Liver (tissue), 9 donors: ENCODE measurements around the gene EMX2. TPM values are rescaled to one million over a fixed set of nuclear protein-coding genes. Genes with fewer than 3 reads are reported as not detected.
"Not testable (repeated sequence)": the region's sequence is repeated elsewhere in the genome, so short reads cannot be mapped to it uniquely, and the experiment has no call there.

Source experiments
- DNase-seq: peaks from one replicate; pipeline ENCODE4 v3.0.0-alpha.2; 2017; ENCODE audit warnings: low spot score
- H3K27ac ChIP-seq, 2 donors: one replicate each; pipeline ENCODE4 v1.7.0; 2013; ENCODE audit warnings: inconsistent platforms in 2 of 2, low read length in 2 of 2, control low read depth in 1 of 2, low read depth in 1 of 2, mild to moderate bottlenecking in 1 of 2
- H3K27me3 ChIP-seq, 4 donors: one replicate each; pipeline versions ENCODE4 v1.6.1 to v1.7.0; 2013; ENCODE audit warnings: low read length in 3 of 4, inconsistent platforms in 1 of 4, mild to moderate bottlenecking in 1 of 4, moderate library complexity in 1 of 4; ENCODE audit not compliant: control insufficient read depth in 4 of 4, insufficient read depth in 4 of 4
- H3K36me3 ChIP-seq, 4 donors: one replicate each; pipeline versions ENCODE4 v1.6.1 to v1.7.0; 2013; ENCODE audit warnings: low read length in 3 of 4, mild to moderate bottlenecking in 3 of 4, low read depth in 1 of 4, moderate library complexity in 1 of 4; ENCODE audit not compliant: control insufficient read depth in 4 of 4, insufficient read depth in 3 of 4
- H3K4me1 ChIP-seq, 4 donors: one replicate each; pipeline versions ENCODE4 v1.6.1 to v1.7.0; 2013; ENCODE audit warnings: low read length in 3 of 4, mild to moderate bottlenecking in 3 of 4, moderate library complexity in 1 of 4; ENCODE audit not compliant: control insufficient read depth in 4 of 4, insufficient read depth in 4 of 4
- H3K4me3 ChIP-seq, 3 donors: one replicate each; pipeline versions ENCODE4 v1.6.1 to v1.7.0; 2013; ENCODE audit warnings: low read length in 3 of 3, control low read depth in 1 of 3, low read depth in 1 of 3, mild to moderate bottlenecking in 1 of 3
- H3K9ac ChIP-seq, 2 donors: one replicate each; pipeline ENCODE4 v1.7.0; 2013; ENCODE audit warnings: low read length in 2 of 2, mild to moderate bottlenecking in 2 of 2, moderate library complexity in 2 of 2, control low read depth in 1 of 2, low read depth in 1 of 2
- H3K9me3 ChIP-seq, 4 donors: one replicate each; pipeline versions ENCODE4 v1.6.1 to v1.7.0; 2013; ENCODE audit warnings: low read length in 3 of 4; ENCODE audit not compliant: control insufficient read depth in 4 of 4
- ATF3 ChIP-seq: IDR thresholded peaks from 2 replicates; pipeline ENCODE4 v1.6.1; 2016; ENCODE audit warnings: antibody characterized with exemption
- EGR1 ChIP-seq, 2 donors: IDR thresholded peaks; 2 replicates each; pipeline ENCODE4 v1.6.1; 2016 to 2018; ENCODE audit warnings: antibody characterized with exemption in 2 of 2, low read depth in 2 of 2
- FOXA1 ChIP-seq: IDR thresholded peaks from 2 replicates; pipeline ENCODE4 v1.6.1; 2016; ENCODE audit warnings: antibody characterized with exemption
- GABPA ChIP-seq, 2 donors: IDR thresholded peaks in 1 of 2; conservative IDR thresholded peaks in 1 of 2; 2 replicates each; pipeline ENCODE4 v1.6.1; 2016; ENCODE audit warnings: antibody characterized with exemption in 2 of 2, mild to moderate bottlenecking in 1 of 2, moderate library complexity in 1 of 2
- HNF4A ChIP-seq, 2 donors: conservative IDR thresholded peaks; 2 replicates each; pipeline ENCODE4 v1.6.1; 2016; ENCODE audit warnings: antibody characterized with exemption in 2 of 2, mild to moderate bottlenecking in 2 of 2
- JUND ChIP-seq, 2 donors: IDR thresholded peaks; 2 replicates each; pipeline ENCODE4 v1.6.1; 2016; ENCODE audit warnings: antibody characterized with exemption in 2 of 2
- MAX ChIP-seq: IDR thresholded peaks from 2 replicates; pipeline ENCODE4 v1.6.1; 2016; ENCODE audit warnings: antibody characterized with exemption
- RAD21 ChIP-seq, 2 donors: IDR thresholded peaks; 2 replicates each; pipeline ENCODE4 v1.6.1; 2016; ENCODE audit warnings: antibody characterized with exemption in 2 of 2, mild to moderate bottlenecking in 2 of 2
- RXRA ChIP-seq, 2 donors: IDR thresholded peaks; 2 replicates each; pipeline ENCODE4 v1.6.1; 2017 to 2018; ENCODE audit warnings: antibody characterized with exemption in 2 of 2, mild to moderate bottlenecking in 1 of 2
- SP1 ChIP-seq: IDR thresholded peaks from 2 replicates; pipeline ENCODE4 v1.6.1; 2018; ENCODE audit warnings: antibody characterized with exemption, mild to moderate bottlenecking
- TAF1 ChIP-seq: conservative IDR thresholded peaks from 2 replicates; pipeline ENCODE4 v1.6.1; 2016; ENCODE audit warnings: antibody characterized with exemption, mild to moderate bottlenecking
- YY1 ChIP-seq: IDR thresholded peaks from 2 replicates; pipeline ENCODE4 v1.6.1; 2016; ENCODE audit warnings: antibody characterized with exemption, mild to moderate bottlenecking
- ZBTB33 ChIP-seq: IDR thresholded peaks from 2 replicates; pipeline ENCODE4 v1.6.1; 2016; ENCODE audit warnings: antibody characterized with exemption
- WGBS: extraction: QIAGEN DNeasy Blood & Tissue Kit; methylation state at CpG from one replicate; pipeline ENCODE4 v1.1.7; 2013; 5-methylcytosine and 5-hydroxymethylcytosine counted together
- polyA plus RNA-seq, 2 donors: library from polyadenylated mRNA; stranded (reverse) in 1 of 2; unstranded in 1 of 2; fragments of 200-250 nt in 1 of 2; fragments of >200 nt in 1 of 2; fragmentation: Nextera tagmentation in 1 of 2; extraction: Ambion mirVana in 1 of 2; gene quantifications; one replicate each; pipeline versions ENCODE4 v1.2.1 to v1.2.3, GENCODE V29; 2013 to 2015
- total RNA-seq, 2 donors: library from RNA; depleted of rRNA; stranded (reverse); fragments of >200 nt; gene quantifications; one replicate each; pipeline ENCODE4 v1.2.3, GENCODE V29; 2014
- TF ChIP-seq, protein P1 (sequence below): fragments of 150-350 bp; IDR thresholded peaks from 2 replicates; pipeline ENCODE4 v1.5.1; 2017; ENCODE audit warnings: improper control_type of control experiment, low read depth, low read length; ENCODE audit not compliant: missing input control
- donor health status: healthy.
- donor health status: healthy.
- donor health status: healthy.
- donor health status: healthy.
- donor health status: healthy.

EMX2 gene
- total and polyA plus RNA-seq, 4 donors = not detected

GRCh38 chr10:117503244-117504205, 39.0 kb upstream of the EMX2 start:
- H3K9ac ChIP-seq = no peak overlapping the region
- H3K27me3 ChIP-seq = no peaks in the 10 kb centered on the region
- TF ChIP-seq, protein P1, sequence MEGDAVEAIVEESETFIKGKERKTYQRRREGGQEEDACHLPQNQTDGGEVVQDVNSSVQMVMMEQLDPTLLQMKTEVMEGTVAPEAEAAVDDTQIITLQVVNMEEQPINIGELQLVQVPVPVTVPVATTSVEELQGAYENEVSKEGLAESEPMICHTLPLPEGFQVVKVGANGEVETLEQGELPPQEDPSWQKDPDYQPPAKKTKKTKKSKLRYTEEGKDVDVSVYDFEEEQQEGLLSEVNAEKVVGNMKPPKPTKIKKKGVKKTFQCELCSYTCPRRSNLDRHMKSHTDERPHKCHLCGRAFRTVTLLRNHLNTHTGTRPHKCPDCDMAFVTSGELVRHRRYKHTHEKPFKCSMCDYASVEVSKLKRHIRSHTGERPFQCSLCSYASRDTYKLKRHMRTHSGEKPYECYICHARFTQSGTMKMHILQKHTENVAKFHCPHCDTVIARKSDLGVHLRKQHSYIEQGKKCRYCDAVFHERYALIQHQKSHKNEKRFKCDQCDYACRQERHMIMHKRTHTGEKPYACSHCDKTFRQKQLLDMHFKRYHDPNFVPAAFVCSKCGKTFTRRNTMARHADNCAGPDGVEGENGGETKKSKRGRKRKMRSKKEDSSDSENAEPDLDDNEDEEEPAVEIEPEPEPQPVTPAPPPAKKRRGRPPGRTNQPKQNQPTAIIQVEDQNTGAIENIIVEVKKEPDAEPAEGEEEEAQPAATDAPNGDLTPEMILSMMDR = no peak
- TF ChIP-seq TAF1 (no peak), JUND (IDR thresholded peaks at IDR 0.05) (no peak), EGR1 (IDR thresholded peaks at IDR 0.05; ENCODE audit: low read depth in 2 of 2) (no peak), ATF3 (no peak), YY1 (no peak), GABPA (IDR thresholded peaks at IDR 0.05 in 1 of 2, conservative IDR thresholded peaks at IDR 0.05 in 1 of 2) (no peak), HNF4A (conservative IDR thresholded peaks at IDR 0.05) (no peak), RXRA (IDR thresholded peaks at IDR 0.05) (no peak), ZBTB33 (no peak), RAD21 (IDR thresholded peaks at IDR 0.05) (no peak)
- no peaks in the 10 kb centered on the region for H3K4me1 ChIP-seq
- WGBS = 71% methylated on average over 16 of the region's 16 CpGs
- H3K27ac ChIP-seq = no peak overlapping the region
- no peak overlapping the region for H3K4me3 ChIP-seq
- H3K9me3 ChIP-seq = no peaks in the 10 kb centered on the region
- H3K36me3 ChIP-seq = no peaks in the 10 kb centered on the region
- no peak for DNase-seq

- no peak for TF ChIP-seq MAX
- no peak for TF ChIP-seq ATF3
- no peak for TF ChIP-seq YY1
- no peak for TF ChIP-seq ZBTB33
- TF ChIP-seq RAD21 (IDR thresholded peaks at IDR 0.05) = no peak
- no peak for TF ChIP-seq SP1
- TF ChIP-seq RXRA (IDR thresholded peaks at IDR 0.05) = no peak
- TF ChIP-seq FOXA1 = no peak
- no peak overlapping the region for H3K27ac ChIP-seq
- H3K9me3 ChIP-seq = no peaks in the 10 kb centered on the region
- no peak overlapping the region for H3K9ac ChIP-seq
- no peaks in the 10 kb centered on the region for H3K36me3 ChIP-seq
- 94% methylated on average over 8 of the region's 8 CpGs for WGBS
- no peak for DNase-seq
- no peaks in the 10 kb centered on the region for H3K27me3 ChIP-seq
- H3K4me3 ChIP-seq = no peak overlapping the region
- no peaks in the 10 kb centered on the region for H3K4me1 ChIP-seq
Observed at GRCh38 chr10:117504562-117504961, 38.0 kb upstream of the EMX2 start.

- not testable (repeated sequence) for DNase-seq, H3K4me3 ChIP-seq, H3K4me1 ChIP-seq, H3K9ac ChIP-seq, H3K36me3 ChIP-seq, H3K27me3 ChIP-seq, H3K9me3 ChIP-seq, H3K27ac ChIP-seq
- whole genome bisulfite sequencing = 79% methylated on average over 7 of the region's 7 CpGs
Observed at GRCh38 chr10:117507081-117507480, 35.5 kb upstream of the EMX2 start.
